PFSK-1 (cell line): ENCODE measurements around the gene ADAMTS1.
A peak's percentile ranks its signal among the peaks of the same experiment; 100 is the strongest.

Experiments
- POLR2AphosphoS5 ChIP-seq: IDR thresholded peaks from 2 replicates; pipeline ENCODE4 v1.6.1; 2012; ENCODE audit warnings: low read depth, mild to moderate bottlenecking, control low read depth, low read length, moderate library complexity
- TAF1 ChIP-seq: IDR thresholded peaks from 2 replicates; pipeline ENCODE4 v1.6.1; 2012; ENCODE audit warnings: low read length, control low read depth, borderline replicate concordance; ENCODE audit not compliant: insufficient read depth

- TF ChIP-seq POLR2AphosphoS5 (peak; percentile 93), TAF1 (peak; percentile 79; the same call in 1 of the 2 replicates)
These were observed 2.0 kb downstream of the ADAMTS1 start for GRCh38 chr21:26842974-26843932.
